GM12878 (cell line): ENCODE data around the gene CSF3. TPM values are rescaled to one million over a fixed set of nuclear protein-coding genes. Genes with fewer than 3 reads are reported as not detected.
A peak's percentile ranks its signal among the peaks of the same experiment; 100 is the strongest.

ENCODE experiments used
- BCL11A ChIP-seq: IDR thresholded peaks from 2 replicates; pipeline ENCODE4 v1.6.1; 2011; ENCODE audit warnings: low read depth, low read length
- BCL3 ChIP-seq: IDR thresholded peaks from 2 replicates; pipeline ENCODE4 v1.6.1; 2011; ENCODE audit warnings: borderline replicate concordance, low read depth, mild to moderate bottlenecking, moderate library complexity, low read length; ENCODE audit not compliant: insufficient read depth, poor library complexity, severe bottlenecking
- BHLHE40 ChIP-seq, 2 experiments: fragments of 450-650 bp in 1 of 2; IDR thresholded peaks; 2 replicates each; pipeline ENCODE4 v1.6.1; 2011 to 2017; ENCODE audit warnings: low read depth in 2 of 2, borderline replicate concordance in 1 of 2, improper control_type of control experiment in 1 of 2, low read length in 1 of 2, mild to moderate bottlenecking in 1 of 2
- BRCA1 ChIP-seq: IDR thresholded peaks from 2 replicates; pipeline ENCODE4 v1.6.1; 2011; ENCODE audit warnings: low read depth, low read length, improper control_type of control experiment
- CBX3 ChIP-seq: fragments of 200-600 bp; sonication (generic); IDR thresholded peaks from 2 replicates; pipeline ENCODE4 v1.6.1; 2016; ENCODE audit warnings: low read depth, borderline replicate concordance
- CHD4 ChIP-seq: fragments of 200-600 bp; sonication (generic); IDR thresholded peaks from 2 replicates; pipeline ENCODE4 v1.6.1; 2016; ENCODE audit warnings: mild to moderate bottlenecking
- FOS ChIP-seq: IDR thresholded peaks from 3 replicates; pipeline ENCODE4 v1.6.1; 2011; ENCODE audit warnings: borderline replicate concordance; ENCODE audit not compliant: insufficient read length; ENCODE audit errors: extremely low read depth
- FOXM1 ChIP-seq: IDR thresholded peaks from 2 replicates; pipeline ENCODE4 v1.6.1; 2012; ENCODE audit warnings: low read depth, mild to moderate bottlenecking, inconsistent platforms, low read length, moderate library complexity
- HDGF ChIP-seq: fragments of 450-650 bp; IDR thresholded peaks from 2 replicates; pipeline ENCODE4 v1.6.1; 2016; ENCODE audit warnings: antibody characterized with exemption
- IKZF1 ChIP-seq: fragments of 450-650 bp; conservative IDR thresholded peaks from 2 replicates; pipeline ENCODE4 v1.6.1; 2017; ENCODE audit warnings: antibody characterized with exemption, mild to moderate bottlenecking
- KLF5 ChIP-seq: fragments of 450-650 bp; IDR thresholded peaks from 2 replicates; pipeline ENCODE4 v1.6.1; 2014; ENCODE audit warnings: mild to moderate bottlenecking; ENCODE audit not compliant: partially characterized antibody
- NBN ChIP-seq: fragments of 450-650 bp; IDR thresholded peaks from 2 replicates; pipeline ENCODE4 v1.6.1; 2016
- NFXL1 ChIP-seq: fragments of 450-650 bp; IDR thresholded peaks from 2 replicates; pipeline ENCODE4 v1.6.1; 2017; ENCODE audit warnings: antibody characterized with exemption, mild to moderate bottlenecking, borderline replicate concordance
- POLR2A ChIP-seq: IDR thresholded peaks from 2 replicates; pipeline ENCODE4 v1.6.1; 2011; ENCODE audit warnings: low read depth, mild to moderate bottlenecking, low read length
- POU2F2 ChIP-seq: IDR thresholded peaks from 3 replicates; pipeline ENCODE4 v1.6.1; 2011; ENCODE audit warnings: low read depth, mild to moderate bottlenecking, low read length, borderline replicate concordance
- RAD51 ChIP-seq: fragments of 450-650 bp; IDR thresholded peaks from 2 replicates; pipeline ENCODE4 v1.6.1; 2016; ENCODE audit warnings: moderate library complexity, mild to moderate bottlenecking, inconsistent platforms
- RCOR1 ChIP-seq: conservative IDR thresholded peaks from 2 replicates; pipeline ENCODE4 v1.6.1; 2012; ENCODE audit warnings: low read depth, low read length, improper control_type of control experiment
- SP1 ChIP-seq: IDR thresholded peaks from one replicate; pipeline ENCODE4 v1.6.1; 2011; ENCODE audit warnings: low read depth, low read length
- STAT3 ChIP-seq: IDR thresholded peaks from 2 replicates; pipeline ENCODE4 v1.6.1; 2011; ENCODE audit warnings: low read depth, low read length, improper control_type of control experiment
- TCF3 ChIP-seq: IDR thresholded peaks from 2 replicates; pipeline ENCODE4 v1.6.1; 2012; ENCODE audit warnings: low read depth, mild to moderate bottlenecking, low read length, borderline replicate concordance; ENCODE audit not compliant: insufficient read depth
- polyA plus RNA-seq, 11 experiments: library from polyadenylated mRNA; depleted of rRNA in 4 of 11; unstranded in 6 of 11; stranded (reverse) in 5 of 11; fragments of >200 nt; fragmentation: Nextera tagmentation in 4 of 11; fragmentation: Illumina TruSeq in 1 of 11; extraction: Ambion mirVana in 4 of 11; extraction: Trizol in 1 of 11; gene quantifications; 1 replicate in 1 of 11; 2 replicates in 10 of 11; pipeline versions ENCODE4 v1.2.1 to v1.2.3, GENCODE V29; 2011 to 2016; ENCODE audit warnings: inconsistent platforms in 2 of 11, missing spikeins in 2 of 11, low read depth in 1 of 11
- total RNA-seq, 4 experiments: library from RNA; depleted of rRNA in 3 of 4; stranded (reverse); fragments of >200 nt in 3 of 4; fragmentation: Illumina TruSeq in 1 of 4; extraction: Trizol in 1 of 4; gene quantifications; 2 replicates each; pipeline versions ENCODE4 v1.2.1 to v1.2.3, GENCODE V29; 2013 to 2021
- TF ChIP-seq, protein P1 (sequence below): IDR thresholded peaks from 2 replicates; pipeline ENCODE4 v1.6.1; 2011; ENCODE audit warnings: low read depth, mild to moderate bottlenecking, low read length, moderate library complexity, borderline replicate concordance; ENCODE audit errors: extremely low read depth
- TF ChIP-seq, protein P2 (sequence below): fragments of 450-650 bp; conservative IDR thresholded peaks from 2 replicates; pipeline ENCODE4 v1.6.1; 2017; ENCODE audit warnings: mild to moderate bottlenecking, moderate library complexity
- TF ChIP-seq, protein P3 (sequence below): fragments of 150-350 bp; IDR thresholded peaks from 2 replicates; pipeline ENCODE4 v1.6.1; 2014; ENCODE audit warnings: mild to moderate bottlenecking, low read depth, low read length
- TF ChIP-seq, protein P4 (sequence below): IDR thresholded peaks from 2 replicates; pipeline ENCODE4 v1.6.1; 2011; ENCODE audit warnings: mild to moderate bottlenecking, low read depth, low read length, moderate library complexity; ENCODE audit not compliant: insufficient replicate concordance

The CSF3 gene
- total and polyA plus RNA-seq, 10 of the 15 experiments (the other 5 are each of a cell fraction or from before 2014, with no cell fraction given): 0.09 to 0.28 (median 0.12) TPM; not detected in 5

GRCh38 chr17:40063901-40064531, 48.8 kb downstream of the CSF3 start (continued):
- TF ChIP-seq, protein P1, sequence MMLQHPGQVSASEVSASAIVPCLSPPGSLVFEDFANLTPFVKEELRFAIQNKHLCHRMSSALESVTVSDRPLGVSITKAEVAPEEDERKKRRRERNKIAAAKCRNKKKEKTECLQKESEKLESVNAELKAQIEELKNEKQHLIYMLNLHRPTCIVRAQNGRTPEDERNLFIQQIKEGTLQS: no peak
- TF ChIP-seq FOXM1 (no peak), NBN (no peak; the same call in 1 of the 2 replicates), CBX3 (no peak), BHLHE40 (IDR thresholded peaks at IDR 0.05; ENCODE audit: borderline replicate concordance in 1 of 2, low read depth in 2 of 2, low read length in 1 of 2) (peak in 1 of 2 experiments; percentile 46; a peak in 1 of 4 replicates), KLF5 (no peak), HDGF (no peak), POU2F2 (no peak), POLR2A (no peak), FOS (no peak), CHD4 (no peak), RAD51 (no peak), RCOR1 (no peak), BCL11A (no peak), STAT3 (no peak), TCF3 (peak; percentile 58; the same call in 1 of the 2 replicates), SP1 (no peak), NFXL1 (no peak), BCL3 (peak; percentile 99), IKZF1 (no peak), BRCA1 (no peak)
- TF ChIP-seq, protein P2, sequence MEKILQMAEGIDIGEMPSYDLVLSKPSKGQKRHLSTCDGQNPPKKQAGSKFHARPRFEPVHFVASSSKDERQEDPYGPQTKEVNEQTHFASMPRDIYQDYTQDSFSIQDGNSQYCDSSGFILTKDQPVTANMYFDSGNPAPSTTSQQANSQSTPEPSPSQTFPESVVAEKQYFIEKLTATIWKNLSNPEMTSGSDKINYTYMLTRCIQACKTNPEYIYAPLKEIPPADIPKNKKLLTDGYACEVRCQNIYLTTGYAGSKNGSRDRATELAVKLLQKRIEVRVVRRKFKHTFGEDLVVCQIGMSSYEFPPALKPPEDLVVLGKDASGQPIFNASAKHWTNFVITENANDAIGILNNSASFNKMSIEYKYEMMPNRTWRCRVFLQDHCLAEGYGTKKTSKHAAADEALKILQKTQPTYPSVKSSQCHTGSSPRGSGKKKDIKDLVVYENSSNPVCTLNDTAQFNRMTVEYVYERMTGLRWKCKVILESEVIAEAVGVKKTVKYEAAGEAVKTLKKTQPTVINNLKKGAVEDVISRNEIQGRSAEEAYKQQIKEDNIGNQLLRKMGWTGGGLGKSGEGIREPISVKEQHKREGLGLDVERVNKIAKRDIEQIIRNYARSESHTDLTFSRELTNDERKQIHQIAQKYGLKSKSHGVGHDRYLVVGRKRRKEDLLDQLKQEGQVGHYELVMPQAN: no peak
- TF ChIP-seq, protein P3, sequence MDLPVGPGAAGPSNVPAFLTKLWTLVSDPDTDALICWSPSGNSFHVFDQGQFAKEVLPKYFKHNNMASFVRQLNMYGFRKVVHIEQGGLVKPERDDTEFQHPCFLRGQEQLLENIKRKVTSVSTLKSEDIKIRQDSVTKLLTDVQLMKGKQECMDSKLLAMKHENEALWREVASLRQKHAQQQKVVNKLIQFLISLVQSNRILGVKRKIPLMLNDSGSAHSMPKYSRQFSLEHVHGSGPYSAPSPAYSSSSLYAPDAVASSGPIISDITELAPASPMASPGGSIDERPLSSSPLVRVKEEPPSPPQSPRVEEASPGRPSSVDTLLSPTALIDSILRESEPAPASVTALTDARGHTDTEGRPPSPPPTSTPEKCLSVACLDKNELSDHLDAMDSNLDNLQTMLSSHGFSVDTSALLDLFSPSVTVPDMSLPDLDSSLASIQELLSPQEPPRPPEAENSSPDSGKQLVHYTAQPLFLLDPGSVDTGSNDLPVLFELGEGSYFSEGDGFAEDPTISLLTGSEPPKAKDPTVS: no peak
- TF ChIP-seq, protein P4, sequence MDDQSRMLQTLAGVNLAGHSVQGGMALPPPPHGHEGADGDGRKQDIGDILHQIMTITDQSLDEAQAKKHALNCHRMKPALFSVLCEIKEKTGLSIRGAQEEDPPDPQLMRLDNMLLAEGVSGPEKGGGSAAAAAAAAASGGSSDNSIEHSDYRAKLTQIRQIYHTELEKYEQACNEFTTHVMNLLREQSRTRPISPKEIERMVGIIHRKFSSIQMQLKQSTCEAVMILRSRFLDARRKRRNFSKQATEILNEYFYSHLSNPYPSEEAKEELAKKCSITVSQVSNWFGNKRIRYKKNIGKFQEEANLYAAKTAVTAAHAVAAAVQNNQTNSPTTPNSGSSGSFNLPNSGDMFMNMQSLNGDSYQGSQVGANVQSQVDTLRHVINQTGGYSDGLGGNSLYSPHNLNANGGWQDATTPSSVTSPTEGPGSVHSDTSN: peak; percentile 71
